OCI-LY3 (cell line): ENCODE data around the gene MFAP3.

Experiments
- EZH2phosphoT487 ChIP-seq: fragments of 200-600 bp; shearing (Covaris generic); IDR thresholded peaks from 2 replicates; pipeline ENCODE4 v1.6.1; 2018; ENCODE audit warnings: antibody characterized with exemption, mixed run types, low read depth
- TF ChIP-seq, protein P1 (sequence below): fragments of 200-600, 300-600 bp; sonication (generic); IDR thresholded peaks from 2 replicates; pipeline ENCODE4 v1.5.1; 2014; ENCODE audit warnings: antibody characterized with exemption, low read length, low read depth

DNA sequence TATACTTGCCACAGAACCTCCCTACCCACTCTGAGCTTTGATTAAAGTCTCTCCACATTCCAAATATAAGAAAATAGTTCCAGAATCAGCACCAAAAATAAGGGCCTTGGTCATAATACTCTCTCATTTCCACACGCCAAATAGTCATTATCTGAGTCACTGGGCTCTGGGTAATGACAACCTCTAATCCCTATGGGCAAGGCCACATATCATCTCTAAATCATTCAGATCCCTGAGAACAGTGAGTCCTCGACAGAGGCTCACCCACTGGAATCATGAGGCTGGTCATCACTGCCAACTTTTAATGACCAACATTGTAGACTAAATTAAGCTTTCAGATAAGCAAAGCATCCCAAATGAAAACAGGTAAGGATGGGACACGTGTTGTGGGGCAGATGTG is 28.1 kb upstream of the MFAP3 start:
- TF ChIP-seq, protein P1, sequence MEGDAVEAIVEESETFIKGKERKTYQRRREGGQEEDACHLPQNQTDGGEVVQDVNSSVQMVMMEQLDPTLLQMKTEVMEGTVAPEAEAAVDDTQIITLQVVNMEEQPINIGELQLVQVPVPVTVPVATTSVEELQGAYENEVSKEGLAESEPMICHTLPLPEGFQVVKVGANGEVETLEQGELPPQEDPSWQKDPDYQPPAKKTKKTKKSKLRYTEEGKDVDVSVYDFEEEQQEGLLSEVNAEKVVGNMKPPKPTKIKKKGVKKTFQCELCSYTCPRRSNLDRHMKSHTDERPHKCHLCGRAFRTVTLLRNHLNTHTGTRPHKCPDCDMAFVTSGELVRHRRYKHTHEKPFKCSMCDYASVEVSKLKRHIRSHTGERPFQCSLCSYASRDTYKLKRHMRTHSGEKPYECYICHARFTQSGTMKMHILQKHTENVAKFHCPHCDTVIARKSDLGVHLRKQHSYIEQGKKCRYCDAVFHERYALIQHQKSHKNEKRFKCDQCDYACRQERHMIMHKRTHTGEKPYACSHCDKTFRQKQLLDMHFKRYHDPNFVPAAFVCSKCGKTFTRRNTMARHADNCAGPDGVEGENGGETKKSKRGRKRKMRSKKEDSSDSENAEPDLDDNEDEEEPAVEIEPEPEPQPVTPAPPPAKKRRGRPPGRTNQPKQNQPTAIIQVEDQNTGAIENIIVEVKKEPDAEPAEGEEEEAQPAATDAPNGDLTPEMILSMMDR, result no peak
- TF ChIP-seq EZH2phosphoT487, result no peak
